Activated CD4-positive, alpha-beta memory T cell treated with anti-CD3 and anti-CD28 coated beads, Interleukin-2, amount 10 ng/mL, durations not matched to agents 7 days and 5 days (primary cell): ENCODE results near the gene UCHL3. TPM values are rescaled to one million over a fixed set of nuclear protein-coding genes. Genes with fewer than 3 reads are reported as not detected.

Experiments used
- CTCF ChIA-PET: fragments of 350-600 bp; sonication (Branson Sonifier 250); formaldehyde crosslinking; loops from one replicate; lab custom pipeline; 2021; ENCODE audit warnings: antibody characterized with exemption, inconsistent platforms; lab: Charles Lee
- POLR2A ChIA-PET: fragments of 350-600 bp; sonication (Branson Sonifier 250); formaldehyde crosslinking; loops from one replicate; lab custom pipeline; 2021; ENCODE audit warnings: antibody characterized with exemption; lab: Charles Lee
- DNase-seq: peaks from one replicate; pipeline ENCODE4 v3.0.0-alpha.2; 2020
- H3K27ac Mint-ChIP-seq: one replicate; pipeline ENCODE4 v1.8.0; 2021; ENCODE audit warnings: mild to moderate bottlenecking, mixed read lengths
- H3K27me3 Mint-ChIP-seq: one replicate; pipeline ENCODE4 v1.8.0; 2021; ENCODE audit warnings: mixed read lengths
- H3K36me3 Mint-ChIP-seq: one replicate; pipeline ENCODE4 v1.8.0; 2021; ENCODE audit warnings: low read depth, mixed read lengths
- H3K4me1 Mint-ChIP-seq: one replicate; pipeline ENCODE4 v1.8.0; 2021; ENCODE audit warnings: mixed read lengths
- H3K4me3 Mint-ChIP-seq: one replicate; pipeline ENCODE4 v1.8.0; 2021; ENCODE audit warnings: mild to moderate bottlenecking, mixed read lengths
- H3K9me3 Mint-ChIP-seq: one replicate; pipeline ENCODE4 v1.8.0; 2021; ENCODE audit warnings: mixed read lengths
- total RNA-seq, 2 experiments: library from RNA; stranded (reverse); gene quantifications; one replicate each; pipeline ENCODE4 v1.2.3, GENCODE V29; 2021

Gene UCHL3
- total RNA-seq, 2 experiments from 2014 or later = 30.0 to 32.6 TPM

DNA sequence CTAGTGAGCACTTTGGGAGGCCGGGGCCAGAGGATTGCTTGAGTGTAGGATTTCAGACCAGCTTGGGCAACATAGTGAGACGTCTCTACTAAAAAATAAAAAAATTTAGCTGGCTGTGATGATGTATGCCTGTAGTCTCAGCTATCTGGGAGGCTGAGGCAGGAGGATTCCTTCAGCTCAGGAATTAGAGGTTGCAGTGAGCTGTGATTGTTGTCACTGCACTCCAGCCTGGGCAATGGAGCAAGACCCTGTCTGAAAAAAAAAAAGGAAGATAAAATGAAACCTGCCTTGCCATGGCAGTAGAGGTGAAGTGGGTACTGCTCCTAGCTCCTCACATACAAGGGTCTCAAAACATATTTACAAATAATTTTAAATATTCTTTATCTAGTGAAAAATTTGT lies 7.4 kb downstream of the UCHL3 start:
- H3K36me3 Mint-ChIP-seq = peaks cover 28% of the 10 kb centered on the region
- no peak overlapping the region for H3K27ac Mint-ChIP-seq
- no peak overlapping the region for H3K4me3 Mint-ChIP-seq
- ChIA-PET POLR2A (no interaction called here), CTCF (no interaction called here)
- H3K9me3 Mint-ChIP-seq = no peaks in the 10 kb centered on the region
- H3K4me1 Mint-ChIP-seq = peaks cover 20% of the 10 kb centered on the region
- DNase-seq = no peak
- no peaks in the 10 kb centered on the region for H3K27me3 Mint-ChIP-seq

DNA sequence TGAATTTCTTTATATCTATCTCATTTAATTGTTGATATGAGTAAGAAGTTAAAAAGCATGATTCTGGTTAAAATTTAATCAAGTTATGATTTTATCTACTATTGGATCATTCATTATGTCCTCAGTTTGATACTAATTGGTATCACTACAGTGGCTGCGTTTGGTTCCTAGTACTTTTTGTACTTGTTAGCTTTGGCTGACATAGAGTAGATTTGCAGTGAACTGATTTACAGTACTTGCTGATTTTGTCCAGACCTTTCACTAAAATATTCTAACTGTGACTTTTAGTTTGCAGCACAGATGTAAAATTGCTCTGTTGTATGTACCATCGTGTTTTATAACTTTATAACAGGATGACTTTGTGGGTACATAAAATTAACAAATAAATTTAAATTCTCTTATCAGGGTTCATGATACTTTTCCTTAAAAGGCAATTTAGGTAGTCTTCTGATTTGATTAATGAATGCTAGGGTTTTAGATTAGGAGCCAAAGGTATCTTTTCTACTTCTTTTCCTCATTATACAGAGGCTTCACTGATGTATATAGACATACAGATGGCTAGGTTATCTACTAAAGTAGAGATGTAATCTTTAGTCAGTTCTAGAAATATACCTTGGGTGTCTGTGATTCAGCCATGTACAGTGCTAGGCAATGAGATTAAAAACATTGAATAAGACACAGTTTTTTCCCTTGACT lies 8.7 kb downstream of the UCHL3 start:
- DNase-seq = no peak
- peaks cover 25% of the 10 kb centered on the region for H3K36me3 Mint-ChIP-seq
- no peak overlapping the region for H3K4me3 Mint-ChIP-seq
- no peaks in the 10 kb centered on the region for H3K27me3 Mint-ChIP-seq
- ChIA-PET POLR2A (no interaction called here), CTCF (no interaction called here)
- H3K4me1 Mint-ChIP-seq = peaks cover 16% of the 10 kb centered on the region
- H3K27ac Mint-ChIP-seq = no peak overlapping the region
- H3K9me3 Mint-ChIP-seq = no peaks in the 10 kb centered on the region

DNA sequence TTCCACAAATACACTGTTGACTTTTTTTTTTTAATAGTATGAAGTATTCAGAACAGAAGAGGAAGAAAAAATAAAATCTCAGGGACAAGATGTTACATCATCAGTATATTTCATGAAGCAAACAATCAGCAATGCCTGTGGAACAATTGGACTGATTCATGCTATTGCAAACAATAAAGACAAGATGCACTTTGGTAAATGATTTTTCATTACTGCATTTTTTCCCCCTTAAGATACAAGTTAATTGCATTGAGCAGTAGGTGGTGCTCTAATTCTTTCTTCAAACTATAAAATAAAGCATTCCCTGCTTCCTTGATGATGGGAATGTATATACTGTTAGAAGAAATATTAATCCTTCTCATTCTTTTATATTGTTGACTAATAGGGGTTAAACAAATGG lies 17.1 kb downstream of the UCHL3 start:
- no peak for DNase-seq
- no peak overlapping the region for H3K27ac Mint-ChIP-seq
- no peaks in the 10 kb centered on the region for H3K27me3 Mint-ChIP-seq
- CTCF ChIA-PET = no interaction called here
- H3K9me3 Mint-ChIP-seq = no peaks in the 10 kb centered on the region
- no peak overlapping the region for H3K4me3 Mint-ChIP-seq
- H3K36me3 Mint-ChIP-seq = peaks cover 18% of the 10 kb centered on the region
- H3K4me1 Mint-ChIP-seq = no peaks in the 10 kb centered on the region
- POLR2A ChIA-PET = no interaction called here

DNA sequence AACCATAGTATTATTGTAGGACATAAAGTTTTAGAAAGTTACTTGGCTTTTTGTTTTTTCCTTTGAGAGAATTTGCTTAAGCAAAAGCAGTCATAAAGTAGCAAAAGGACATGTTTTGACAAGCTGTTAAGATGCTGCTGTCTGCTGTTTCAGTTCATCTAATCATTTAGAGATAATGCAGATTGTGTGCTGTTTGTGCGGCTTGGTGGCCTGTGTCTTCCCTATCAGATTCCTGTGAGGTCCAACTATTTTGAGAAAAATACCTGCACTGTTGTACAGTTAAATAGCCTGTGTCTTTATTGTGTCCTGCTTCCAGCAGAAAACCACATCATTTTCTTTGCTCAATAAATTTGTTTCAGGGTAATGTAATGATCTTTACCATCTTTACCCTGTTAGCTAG lies 20.0 kb downstream of the UCHL3 start:
- peaks cover 44% of the 10 kb centered on the region for H3K36me3 Mint-ChIP-seq
- H3K9me3 Mint-ChIP-seq = no peaks in the 10 kb centered on the region
- DNase-seq = no peak
- no peaks in the 10 kb centered on the region for H3K27me3 Mint-ChIP-seq
- no peak overlapping the region for H3K27ac Mint-ChIP-seq
- no peak overlapping the region for H3K4me3 Mint-ChIP-seq
- POLR2A ChIA-PET = interaction anchor here (1.1 kb wide), 1 partner anchor 11 kb away, joined by 3 read pairs; no protein-coding TSS in a partner anchor
- no peaks in the 10 kb centered on the region for H3K4me1 Mint-ChIP-seq
- CTCF ChIA-PET = interaction anchor here (1.2 kb wide), 1 partner anchor 105 kb away, joined by 3 read pairs; no protein-coding TSS in a partner anchor

DNA sequence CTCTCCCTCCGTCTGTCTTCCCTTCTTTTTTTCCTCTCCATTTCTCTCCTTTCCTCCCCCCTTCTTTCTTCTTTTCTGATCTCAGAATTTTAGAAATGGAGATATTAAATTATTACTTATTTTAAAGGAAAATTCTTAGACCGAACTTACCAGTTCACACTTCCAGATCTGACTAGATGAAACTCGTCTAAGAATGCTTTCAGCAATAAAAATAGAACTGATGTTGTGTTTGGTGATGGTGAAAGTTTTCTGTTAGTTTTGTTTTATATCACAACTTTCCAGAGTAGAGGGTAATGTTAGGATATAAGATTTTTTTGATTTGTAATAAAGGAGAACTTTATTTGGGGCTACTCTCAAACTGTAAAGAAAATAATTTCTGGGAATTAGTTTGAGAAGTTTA lies 29.9 kb downstream of the UCHL3 start:
- H3K27me3 Mint-ChIP-seq = no peaks in the 10 kb centered on the region
- H3K27ac Mint-ChIP-seq = no peak overlapping the region
- POLR2A ChIA-PET = no interaction called here
- H3K4me3 Mint-ChIP-seq = no peak overlapping the region
- peaks cover 47% of the 10 kb centered on the region for H3K36me3 Mint-ChIP-seq
- CTCF ChIA-PET = no interaction called here
- no peaks in the 10 kb centered on the region for H3K4me1 Mint-ChIP-seq
- no peak for DNase-seq
- H3K9me3 Mint-ChIP-seq = peaks cover 7% of the 10 kb centered on the region

DNA sequence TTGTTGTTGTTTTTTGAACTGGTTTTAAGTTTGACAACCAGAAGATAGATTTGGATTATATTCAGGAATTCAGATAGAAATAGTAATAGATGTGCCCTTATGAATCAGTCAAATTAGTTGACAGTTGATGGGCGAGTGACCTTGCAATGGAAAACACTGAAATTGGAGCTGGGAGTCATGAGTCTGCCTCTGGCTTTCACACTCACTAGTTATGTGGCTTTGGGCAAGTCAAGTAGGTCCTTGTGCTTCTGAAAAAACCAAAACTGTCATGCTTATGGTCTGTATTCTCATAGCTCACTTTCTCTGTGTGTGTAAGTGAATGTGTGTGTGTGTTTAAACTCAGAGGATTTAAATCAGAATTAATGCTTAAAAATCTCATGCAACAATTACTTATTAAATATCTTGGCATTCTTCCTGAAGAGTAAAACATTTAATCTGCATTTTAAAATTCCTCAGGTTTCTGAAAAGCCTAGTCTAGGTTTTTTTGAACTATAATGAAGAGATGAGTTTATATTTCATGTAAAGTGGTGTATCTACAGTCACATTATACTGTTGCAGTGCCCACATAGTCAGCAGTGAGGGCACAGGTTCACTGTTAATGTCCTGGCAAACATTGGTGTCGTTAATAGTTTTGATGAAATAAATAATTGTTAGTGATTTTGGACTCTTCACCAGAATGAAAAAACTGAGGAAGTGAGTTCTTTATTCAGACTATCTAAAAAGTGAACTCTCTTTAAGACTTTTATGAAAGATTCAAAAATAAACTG lies 32.5 kb downstream of the UCHL3 start:
- Mint-ChIP-seq H3K36me3 (peaks cover 39% of the 10 kb centered on the region), H3K4me1 (no peaks in the 10 kb centered on the region), H3K27ac (no peak overlapping the region), H3K9me3 (peaks cover 12% of the 10 kb centered on the region), H3K27me3 (no peaks in the 10 kb centered on the region), H3K4me3 (no peak overlapping the region)
- DNase-seq = no peak
- ChIA-PET CTCF (no interaction called here), POLR2A (no interaction called here)

DNA sequence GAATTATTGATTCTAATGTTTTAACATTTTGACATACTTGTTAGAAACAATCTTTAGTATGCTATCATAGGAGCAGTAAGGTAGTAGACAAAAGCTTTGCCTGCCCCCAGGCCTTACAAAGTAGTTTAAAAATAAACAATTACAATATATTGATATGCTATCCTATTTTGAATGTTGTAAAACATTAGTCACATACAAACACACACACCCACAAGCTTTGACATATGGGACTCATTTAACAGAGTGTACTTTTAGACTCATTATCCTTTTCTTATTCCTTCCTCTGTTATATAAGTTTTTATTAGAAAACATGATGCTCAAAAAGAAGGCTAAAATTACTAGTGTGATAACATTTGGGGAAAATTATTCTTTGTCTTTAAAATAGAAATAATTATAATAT lies 33.5 kb downstream of the UCHL3 start:
- Mint-ChIP-seq H3K27me3 (no peaks in the 10 kb centered on the region), H3K4me1 (no peaks in the 10 kb centered on the region), H3K27ac (no peak overlapping the region), H3K4me3 (no peak overlapping the region), H3K9me3 (peaks cover 12% of the 10 kb centered on the region), H3K36me3 (peaks cover 39% of the 10 kb centered on the region)
- no peak for DNase-seq
- POLR2A ChIA-PET = no interaction called here
- CTCF ChIA-PET = no interaction called here

DNA sequence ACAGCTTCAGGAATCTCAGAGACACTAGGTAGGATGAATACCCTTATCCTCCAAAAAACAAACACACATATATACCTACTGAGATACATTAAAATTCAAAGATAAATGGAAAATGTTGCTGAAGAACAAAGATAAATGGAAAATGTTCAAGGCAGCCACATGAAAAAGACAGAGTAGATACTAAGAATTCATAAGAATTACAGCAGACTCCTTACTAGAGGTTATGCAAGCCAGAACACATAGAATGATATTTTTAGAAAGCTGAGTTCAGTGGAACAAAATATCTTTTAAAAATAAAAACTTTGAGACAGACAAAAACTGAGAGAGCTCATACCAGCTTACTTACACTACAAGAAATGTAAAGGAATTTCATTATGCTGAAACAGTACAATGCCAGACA lies 35.6 kb downstream of the UCHL3 start:
- Mint-ChIP-seq H3K9me3 (peaks cover 12% of the 10 kb centered on the region), H3K4me3 (no peak overlapping the region), H3K36me3 (peaks cover 38% of the 10 kb centered on the region), H3K4me1 (no peaks in the 10 kb centered on the region), H3K27ac (no peak overlapping the region), H3K27me3 (no peaks in the 10 kb centered on the region)
- ChIA-PET CTCF (no interaction called here), POLR2A (no interaction called here)
- no peak for DNase-seq

DNA sequence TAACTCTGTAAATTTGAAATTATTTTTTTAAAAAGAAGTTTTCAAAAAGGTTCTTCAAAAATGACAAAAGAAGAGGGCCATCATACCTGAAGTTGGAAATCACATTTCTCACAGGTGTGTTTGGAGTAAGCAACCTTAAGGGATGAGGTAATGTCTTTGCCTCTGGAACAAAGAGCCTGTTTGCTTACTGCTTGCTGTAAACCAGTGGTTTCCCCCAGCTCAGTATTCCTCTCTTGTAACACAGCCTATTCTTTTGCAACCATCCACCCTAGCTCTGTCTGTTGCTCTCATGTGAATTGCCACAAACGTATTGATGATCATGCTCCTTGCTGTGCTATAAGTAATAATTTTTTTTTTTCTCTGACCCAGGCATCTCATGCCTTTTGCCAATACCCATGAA lies 38.1 kb downstream of the UCHL3 start:
- DNase-seq = no peak
- Mint-ChIP-seq H3K27ac (no peak overlapping the region), H3K36me3 (peaks cover 29% of the 10 kb centered on the region), H3K4me1 (no peaks in the 10 kb centered on the region), H3K4me3 (no peak overlapping the region), H3K9me3 (peaks cover 12% of the 10 kb centered on the region), H3K27me3 (no peaks in the 10 kb centered on the region)
- POLR2A ChIA-PET = no interaction called here
- CTCF ChIA-PET = no interaction called here

DNA sequence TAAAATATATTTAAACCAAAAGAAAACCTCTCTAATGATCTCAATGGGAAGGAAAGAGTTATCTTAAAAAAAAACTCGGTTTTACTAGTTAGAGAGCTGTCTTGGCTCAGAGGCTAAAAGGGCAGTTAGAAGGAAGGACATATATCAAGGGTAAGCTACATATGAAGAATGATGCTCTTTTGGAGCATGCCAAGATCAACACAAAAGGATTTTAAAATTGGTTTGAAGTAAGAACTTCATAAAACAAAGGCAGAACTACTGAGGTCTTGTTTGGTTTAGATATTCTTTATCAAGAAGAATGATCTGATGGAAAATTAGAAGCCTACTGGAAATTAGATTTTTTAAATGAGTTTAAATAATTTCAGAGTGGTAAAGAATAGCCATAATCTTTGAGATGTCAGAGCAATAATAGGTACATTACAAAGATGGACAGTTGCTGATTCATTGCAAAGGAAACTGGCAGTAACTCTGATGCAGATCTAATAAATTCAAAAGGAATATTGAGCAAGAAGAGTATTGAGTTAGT lies 47.1 kb downstream of the UCHL3 start:
- ChIA-PET POLR2A (no interaction called here), CTCF (no interaction called here)
- Mint-ChIP-seq H3K27me3 (no peaks in the 10 kb centered on the region), H3K36me3 (peaks cover 20% of the 10 kb centered on the region), H3K4me3 (no peak overlapping the region), H3K4me1 (no peaks in the 10 kb centered on the region), H3K27ac (no peak overlapping the region), H3K9me3 (no peaks in the 10 kb centered on the region)
- DNase-seq = no peak

DNA sequence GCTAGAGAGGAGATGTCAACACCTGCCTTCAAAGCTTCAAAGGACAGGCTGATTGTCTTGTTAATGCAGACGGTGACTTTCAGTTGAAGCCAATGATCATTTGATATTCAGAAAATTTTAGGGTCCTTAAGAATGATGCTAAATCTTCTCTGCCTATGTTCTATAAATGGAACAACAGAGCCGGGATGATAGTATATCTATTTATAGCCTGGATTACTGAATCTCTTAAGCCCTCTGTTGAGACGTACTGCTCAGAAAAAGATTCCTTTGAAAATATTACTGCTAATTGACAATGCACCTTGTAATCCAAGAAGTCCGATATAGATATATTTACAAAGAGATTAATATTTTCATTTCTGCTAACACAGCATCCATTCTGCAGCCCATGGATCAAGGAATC lies 50.8 kb downstream of the UCHL3 start:
- peaks cover 17% of the 10 kb centered on the region for H3K36me3 Mint-ChIP-seq
- no peak overlapping the region for H3K4me3 Mint-ChIP-seq
- ChIA-PET POLR2A (no interaction called here), CTCF (no interaction called here)
- H3K9me3 Mint-ChIP-seq = no peaks in the 10 kb centered on the region
- H3K27me3 Mint-ChIP-seq = no peaks in the 10 kb centered on the region
- DNase-seq = no peak
- H3K4me1 Mint-ChIP-seq = no peaks in the 10 kb centered on the region
- no peak overlapping the region for H3K27ac Mint-ChIP-seq

DNA sequence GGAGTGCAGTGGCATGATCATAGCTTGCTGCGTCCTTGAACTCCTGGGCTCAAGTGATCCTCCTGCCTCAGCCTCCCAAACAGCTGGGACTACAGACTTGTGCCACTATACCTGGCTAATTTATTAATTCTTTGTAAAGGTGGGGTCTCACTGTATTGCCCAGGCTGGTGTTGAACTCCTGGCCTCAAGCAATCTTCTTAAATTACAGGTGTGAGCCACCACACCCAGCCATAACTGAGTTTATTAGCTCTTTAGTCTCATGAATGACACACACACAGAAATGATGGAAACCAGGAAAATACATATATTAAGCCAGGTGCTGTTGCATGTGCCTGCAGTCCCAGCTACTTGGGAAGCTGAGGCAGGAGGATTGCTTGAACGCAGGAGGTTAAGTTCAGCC lies 53.4 kb downstream of the UCHL3 start:
- Mint-ChIP-seq H3K36me3 (peaks cover 10% of the 10 kb centered on the region), H3K27me3 (no peaks in the 10 kb centered on the region), H3K4me1 (no peaks in the 10 kb centered on the region), H3K9me3 (no peaks in the 10 kb centered on the region), H3K27ac (no peak overlapping the region), H3K4me3 (no peak overlapping the region)
- POLR2A ChIA-PET = no interaction called here
- CTCF ChIA-PET = no interaction called here
- no peak for DNase-seq

DNA sequence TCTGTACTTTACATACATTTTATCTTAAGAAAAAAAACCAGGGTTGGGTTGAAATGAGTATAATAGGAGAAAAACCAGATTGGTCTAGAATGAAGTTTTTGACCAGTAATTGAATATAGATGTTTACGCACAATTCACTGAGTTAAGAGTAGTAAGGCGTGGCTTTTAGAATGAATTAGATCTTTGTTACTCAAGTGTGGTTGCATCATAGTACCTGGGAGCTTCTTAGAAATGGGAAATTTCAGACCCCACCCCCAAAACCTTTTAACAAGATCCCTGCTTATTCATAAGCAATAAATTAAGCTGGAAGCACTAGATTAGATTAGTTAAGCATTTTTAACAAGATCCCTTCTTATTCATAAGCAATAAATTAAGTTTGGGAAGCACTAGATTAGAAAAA lies 57.9 kb downstream of the UCHL3 start:
- Mint-ChIP-seq H3K36me3 (peaks cover 5% of the 10 kb centered on the region), H3K27me3 (no peaks in the 10 kb centered on the region), H3K4me1 (no peaks in the 10 kb centered on the region), H3K9me3 (no peaks in the 10 kb centered on the region), H3K4me3 (no peak overlapping the region), H3K27ac (no peak overlapping the region)
- DNase-seq = no peak
- ChIA-PET CTCF (no interaction called here), POLR2A (no interaction called here)
